ENCODE results near the gene LYRM7.

Gene LYRM7

DNA sequence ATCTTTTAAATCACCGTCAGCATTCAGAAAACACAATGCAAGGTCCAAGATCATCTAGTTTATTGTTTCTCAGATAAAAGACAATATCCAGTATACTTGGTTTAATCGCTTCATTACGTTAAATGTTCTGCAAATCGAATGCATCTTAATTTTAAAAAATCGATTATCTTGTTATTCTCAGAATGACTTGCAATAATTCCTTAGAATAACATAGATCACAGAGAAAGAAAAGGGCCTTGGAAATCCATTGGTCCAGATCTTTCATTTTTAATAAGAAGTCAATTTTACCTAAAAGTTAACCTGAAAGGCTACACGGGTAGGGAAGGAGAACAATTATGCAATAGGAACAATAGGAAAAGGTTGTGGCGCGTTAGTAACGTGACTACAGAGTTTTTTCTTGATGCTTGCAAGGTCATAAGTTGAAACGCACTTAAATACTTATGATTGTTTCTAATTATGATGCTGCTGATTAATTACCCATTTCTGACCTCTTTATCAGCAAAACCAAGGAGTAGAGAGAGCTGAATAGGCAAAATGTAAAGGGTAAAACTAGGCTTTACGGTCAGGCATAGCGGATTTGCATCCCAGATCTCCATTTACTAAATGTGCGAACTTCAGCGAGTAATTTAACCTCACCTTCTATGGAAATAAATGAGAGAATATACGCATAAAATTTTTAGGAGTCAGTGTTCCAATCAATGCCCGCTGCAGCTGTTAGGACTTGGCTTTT is 769 bp upstream of the LYRM7 start:
- no peak for DNase-seq

GRCh38 chr5:131171276-131171810 is 599 bp downstream of the LYRM7 start:
- DNase-seq, result no peak
- Histone ChIP-seq H3K27me3 (no peaks in the 10 kb centered on the region), H3K9me3 (no peaks in the 10 kb centered on the region), H3K36me3 (no peaks in the 10 kb centered on the region), H3K4me1 (no peaks in the 10 kb centered on the region; the same call in 1 of the 2 replicates), H3K4me3 (ENCODE audit: low read depth, low read length) (peak overlapping the region; percentile 97)
- TF ChIP-seq, protein P1, sequence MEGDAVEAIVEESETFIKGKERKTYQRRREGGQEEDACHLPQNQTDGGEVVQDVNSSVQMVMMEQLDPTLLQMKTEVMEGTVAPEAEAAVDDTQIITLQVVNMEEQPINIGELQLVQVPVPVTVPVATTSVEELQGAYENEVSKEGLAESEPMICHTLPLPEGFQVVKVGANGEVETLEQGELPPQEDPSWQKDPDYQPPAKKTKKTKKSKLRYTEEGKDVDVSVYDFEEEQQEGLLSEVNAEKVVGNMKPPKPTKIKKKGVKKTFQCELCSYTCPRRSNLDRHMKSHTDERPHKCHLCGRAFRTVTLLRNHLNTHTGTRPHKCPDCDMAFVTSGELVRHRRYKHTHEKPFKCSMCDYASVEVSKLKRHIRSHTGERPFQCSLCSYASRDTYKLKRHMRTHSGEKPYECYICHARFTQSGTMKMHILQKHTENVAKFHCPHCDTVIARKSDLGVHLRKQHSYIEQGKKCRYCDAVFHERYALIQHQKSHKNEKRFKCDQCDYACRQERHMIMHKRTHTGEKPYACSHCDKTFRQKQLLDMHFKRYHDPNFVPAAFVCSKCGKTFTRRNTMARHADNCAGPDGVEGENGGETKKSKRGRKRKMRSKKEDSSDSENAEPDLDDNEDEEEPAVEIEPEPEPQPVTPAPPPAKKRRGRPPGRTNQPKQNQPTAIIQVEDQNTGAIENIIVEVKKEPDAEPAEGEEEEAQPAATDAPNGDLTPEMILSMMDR (IDR thresholded peaks at IDR 0.05; ENCODE audit: low read depth, low read length), result no peak

More for the DNA sequence above, 769 bp upstream of the LYRM7 start:
- H3K9me3 ChIP-seq, result no peaks in the 10 kb centered on the region
- TF ChIP-seq, protein P1 (IDR thresholded peaks at IDR 0.05; ENCODE audit: low read depth, low read length), result no peak
- peaks cover under 1% of the 10 kb centered on the region; the same call in 1 of the 2 replicates for H3K36me3 ChIP-seq
- H3K4me3 ChIP-seq (ENCODE audit: low read depth, low read length), result peak overlapping the region; percentile 97
- H3K27me3 ChIP-seq, result no peaks in the 10 kb centered on the region
- H3K4me1 ChIP-seq, result no peaks in the 10 kb centered on the region; the same call in 1 of the 2 replicates

DNA sequence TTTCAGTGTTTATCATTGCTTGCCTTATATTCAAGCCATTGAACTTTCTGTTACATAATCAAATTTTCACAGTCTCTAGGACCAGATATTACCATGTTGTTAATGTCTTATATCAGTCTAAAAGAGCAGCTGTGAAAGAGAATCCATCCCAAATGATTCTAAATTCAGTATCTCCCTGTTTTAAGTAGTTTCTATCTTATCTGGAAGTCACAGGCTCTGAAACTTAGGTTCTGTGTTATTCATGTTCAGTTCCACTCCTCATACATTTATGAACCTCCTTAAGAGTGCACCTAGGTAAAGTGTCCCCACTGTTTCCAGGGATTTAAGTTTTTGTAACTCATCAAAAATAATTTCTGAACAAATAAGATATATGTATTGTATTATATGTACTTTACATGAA is 9.7 kb downstream of the LYRM7 start:
- no peak for DNase-seq
- Histone ChIP-seq H3K36me3 (no peaks in the 10 kb centered on the region), H3K27me3 (no peaks in the 10 kb centered on the region), H3K4me1 (no peaks in the 10 kb centered on the region), H3K4me3 (ENCODE audit: low read depth, low read length) (no peak overlapping the region), H3K9me3 (no peaks in the 10 kb centered on the region)
- TF ChIP-seq, protein P1 (IDR thresholded peaks at IDR 0.05; ENCODE audit: low read depth, low read length), result no peak

DNA sequence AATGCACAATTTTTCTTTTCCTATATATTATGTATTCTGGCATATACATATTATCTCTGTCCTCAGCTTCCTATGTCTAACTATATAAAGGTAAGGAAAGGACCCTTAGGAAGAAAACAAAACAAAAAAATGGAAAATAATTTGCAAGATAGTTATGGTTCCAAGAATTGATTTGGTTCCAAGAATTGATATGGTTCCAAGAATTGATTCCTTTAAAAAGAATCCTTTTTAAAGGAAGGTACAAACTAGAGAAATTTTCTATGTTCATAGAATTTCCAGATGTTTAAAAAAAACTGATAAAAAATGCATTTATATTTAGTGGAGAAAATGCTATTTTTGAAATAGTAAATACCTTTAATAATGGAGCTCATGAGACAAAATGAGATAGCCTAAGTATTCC is 12.1 kb downstream of the LYRM7 start:
- Histone ChIP-seq H3K9me3 (no peaks in the 10 kb centered on the region), H3K4me1 (peaks cover 4% of the 10 kb centered on the region; the same call in 1 of the 2 replicates), H3K27me3 (no peaks in the 10 kb centered on the region), H3K36me3 (no peaks in the 10 kb centered on the region), H3K4me3 (ENCODE audit: low read depth, low read length) (no peak overlapping the region)
- TF ChIP-seq, protein P1 (IDR thresholded peaks at IDR 0.05; ENCODE audit: low read depth, low read length), result no peak
- no peak for DNase-seq

DNA sequence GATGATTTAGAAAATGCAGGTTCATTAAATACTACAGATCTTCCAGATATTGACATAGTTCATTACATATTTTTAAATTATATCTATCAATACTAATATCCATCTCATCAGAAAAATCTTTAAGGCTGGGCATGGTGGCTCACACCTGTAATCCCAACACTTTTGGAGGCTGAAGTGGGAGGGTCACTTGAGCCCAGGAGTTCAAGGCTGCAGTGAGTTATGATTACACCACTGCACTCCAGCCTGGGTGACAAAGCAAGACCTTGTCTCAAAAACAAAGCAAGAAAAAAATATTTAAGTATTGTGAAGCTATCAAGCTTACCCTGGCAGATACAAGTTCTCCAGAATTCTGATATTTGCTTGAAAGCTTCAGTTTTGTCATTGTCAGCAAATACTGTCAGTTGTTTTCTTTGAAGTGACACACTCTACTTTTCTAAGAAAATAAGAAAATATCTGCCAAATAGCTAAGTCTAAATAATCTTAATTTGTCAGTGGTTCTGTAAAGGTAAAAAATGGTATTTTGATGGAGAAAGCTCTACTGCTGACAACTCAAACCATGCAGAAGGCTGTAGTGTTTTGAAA is 14.9 kb downstream of the LYRM7 start:
- TF ChIP-seq, protein P1 (IDR thresholded peaks at IDR 0.05; ENCODE audit: low read depth, low read length), result no peak
- peaks cover 4% of the 10 kb centered on the region; the same call in 1 of the 2 replicates for H3K4me1 ChIP-seq
- no peaks in the 10 kb centered on the region for H3K9me3 ChIP-seq
- no peak overlapping the region for H3K4me3 ChIP-seq (ENCODE audit: low read depth, low read length)
- no peak for DNase-seq
- H3K27me3 ChIP-seq, result no peaks in the 10 kb centered on the region
- H3K36me3 ChIP-seq, result no peaks in the 10 kb centered on the region; the same call in 1 of the 2 replicates

Measured in BE2C (cell line).